ENCODE data around the gene MAB21L1.

Gene MAB21L1

DNA sequence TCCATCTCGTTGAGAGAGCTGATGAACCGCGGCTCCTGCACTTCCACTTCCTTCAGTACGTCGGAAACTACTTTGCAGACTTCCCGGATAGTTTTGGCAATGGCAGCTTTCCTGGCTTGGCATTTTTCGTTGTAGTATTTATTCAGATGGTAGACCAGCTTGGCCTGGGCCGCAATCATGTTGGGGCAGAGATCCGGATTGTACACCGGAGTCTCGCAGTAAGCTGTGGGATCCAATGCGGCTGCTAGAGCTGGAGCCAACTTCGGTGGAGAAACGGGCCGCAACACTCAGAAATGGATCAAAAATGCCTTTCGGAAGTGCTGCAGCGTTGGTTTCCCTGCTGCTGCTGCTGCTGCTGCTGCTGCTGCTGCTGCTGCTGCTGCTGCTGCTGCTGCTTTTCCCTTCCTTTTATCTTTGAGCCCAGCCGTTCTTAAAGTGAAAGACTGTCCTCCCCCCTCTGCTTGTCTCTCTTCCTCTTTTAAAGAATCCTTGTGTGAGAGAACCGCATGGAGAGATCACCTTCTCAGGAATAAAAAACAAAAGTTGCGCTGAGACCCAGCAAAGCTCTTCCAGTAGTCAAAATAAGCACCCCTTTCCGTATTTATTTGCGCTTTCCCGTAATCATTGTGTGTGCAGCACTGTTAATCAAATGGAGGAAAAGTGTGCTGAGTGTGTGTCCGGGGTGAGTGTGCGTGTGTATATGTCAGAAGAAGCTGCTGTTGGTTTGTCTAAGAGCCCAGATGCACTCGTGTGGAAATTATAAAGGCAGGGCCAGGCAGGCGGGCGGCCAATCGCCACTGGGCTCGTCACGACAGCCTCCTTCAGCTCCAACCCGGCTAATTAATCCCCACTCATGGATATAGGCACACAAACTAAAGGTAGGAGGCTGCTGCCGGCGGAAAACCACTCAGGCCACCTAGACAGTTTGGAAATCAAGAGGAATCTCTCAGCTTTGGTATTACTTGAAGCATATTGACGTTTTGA lies at the start of gene MAB21L1:
Gene MAB21L1, minus strand, starts transcription at position 730 of the 984 bp plus-strand sequence. Its CDS starts 551 bp downstream, at position 179.
- DNase-seq = no peak

DNA sequence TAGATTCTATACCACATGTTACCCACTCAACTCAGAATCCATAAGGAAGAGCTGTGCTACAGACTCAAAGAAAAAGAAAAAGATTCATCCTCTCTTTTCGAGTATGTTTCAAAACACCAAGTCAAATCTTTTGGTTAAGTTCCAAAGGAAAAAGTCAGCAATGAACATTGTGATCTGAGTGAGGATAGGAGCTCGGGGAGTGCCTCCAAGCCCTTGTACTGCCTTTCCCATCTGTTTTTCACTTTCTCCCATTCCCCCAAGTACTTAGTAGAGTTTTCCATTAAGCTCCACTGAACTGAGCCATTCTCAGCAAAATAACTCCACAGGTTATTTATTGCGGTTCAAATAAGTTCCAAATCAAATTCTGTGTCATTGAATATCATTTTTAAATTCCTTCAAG lies 47.7 kb upstream of the MAB21L1 start:
- no peak for DNase-seq

DNA sequence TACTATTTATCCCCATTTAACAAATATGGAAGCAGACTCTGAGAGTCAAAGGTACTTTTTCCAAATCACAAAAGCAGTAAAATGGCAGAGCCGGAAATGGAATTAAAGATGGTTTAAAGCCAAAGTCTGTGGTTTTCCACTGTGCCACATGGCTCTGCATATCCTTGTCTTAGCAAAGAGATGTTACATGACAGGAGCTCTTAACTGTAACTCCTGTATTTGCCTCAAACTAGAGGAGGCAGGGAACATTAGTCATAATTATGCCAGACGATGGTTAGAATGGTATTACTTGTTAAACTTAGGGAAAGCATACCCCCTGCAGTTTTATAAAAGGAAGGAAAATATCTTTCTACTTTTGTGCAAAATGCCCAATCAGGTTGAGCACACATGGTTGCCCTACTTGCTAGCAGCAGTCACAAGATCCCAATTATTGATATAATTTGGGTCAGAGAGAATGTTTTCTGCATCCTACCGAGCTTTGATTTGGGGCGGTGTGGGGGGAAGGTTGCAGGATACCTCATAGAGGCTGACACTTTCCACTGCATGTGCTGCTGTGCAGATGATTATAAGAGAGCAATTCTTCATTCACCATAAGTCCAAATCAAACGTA lies 42.0 kb upstream of the MAB21L1 start:
- no peak for DNase-seq

DNA sequence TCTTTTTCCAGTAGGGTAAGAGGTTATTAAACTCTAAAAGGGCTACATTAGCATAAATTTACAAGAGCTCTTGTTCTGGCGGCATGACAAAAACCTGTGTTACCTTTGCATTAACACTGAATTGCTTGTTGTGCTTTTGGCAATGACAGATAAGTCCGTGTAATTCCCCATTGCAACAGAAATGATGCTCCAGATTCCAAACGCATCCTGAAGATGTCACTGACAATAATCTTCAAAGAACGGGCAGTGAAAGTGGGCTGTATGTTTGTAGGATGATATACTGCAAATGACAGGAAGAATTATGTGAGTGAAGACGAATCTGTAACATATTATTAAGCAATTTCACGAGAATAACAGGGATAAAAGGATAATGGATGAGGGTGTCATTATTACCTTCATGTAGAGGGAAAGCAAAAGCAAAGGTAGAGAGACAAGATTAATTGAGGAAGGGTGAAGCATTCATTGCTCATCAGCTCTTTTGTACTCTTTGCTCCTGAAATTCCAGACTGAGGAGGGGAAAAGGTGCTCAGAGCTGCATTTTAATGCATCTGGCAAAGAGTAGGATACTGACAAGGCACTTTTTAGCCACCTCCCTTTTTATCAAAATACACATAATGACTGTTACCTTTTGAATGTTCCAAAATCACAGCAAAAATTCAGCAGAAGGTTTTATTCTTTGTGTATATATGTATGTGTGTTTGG lies 38.5 kb upstream of the MAB21L1 start:
- DNase-seq = no peak

DNA sequence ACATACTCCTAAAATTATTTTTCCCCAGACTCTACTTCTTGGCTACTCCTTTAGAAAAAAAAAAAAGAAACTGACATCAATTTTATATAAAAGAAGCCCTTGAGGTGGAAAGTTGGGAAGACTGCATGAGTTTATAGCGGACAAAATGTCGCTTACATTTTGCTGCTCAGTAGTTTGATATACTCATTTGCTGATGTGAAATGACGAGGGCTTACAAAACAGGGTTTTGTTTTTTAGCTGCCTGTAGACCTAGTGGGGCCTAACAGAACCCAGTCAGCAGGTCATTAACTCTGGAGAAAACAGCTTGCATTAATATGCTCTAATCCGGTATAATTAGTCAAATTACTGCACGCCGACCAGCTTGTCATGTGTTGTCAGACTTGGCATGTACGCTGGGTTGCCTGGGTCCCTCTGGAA lies 37.6 kb upstream of the MAB21L1 start:
- DNase-seq = no peak

DNA sequence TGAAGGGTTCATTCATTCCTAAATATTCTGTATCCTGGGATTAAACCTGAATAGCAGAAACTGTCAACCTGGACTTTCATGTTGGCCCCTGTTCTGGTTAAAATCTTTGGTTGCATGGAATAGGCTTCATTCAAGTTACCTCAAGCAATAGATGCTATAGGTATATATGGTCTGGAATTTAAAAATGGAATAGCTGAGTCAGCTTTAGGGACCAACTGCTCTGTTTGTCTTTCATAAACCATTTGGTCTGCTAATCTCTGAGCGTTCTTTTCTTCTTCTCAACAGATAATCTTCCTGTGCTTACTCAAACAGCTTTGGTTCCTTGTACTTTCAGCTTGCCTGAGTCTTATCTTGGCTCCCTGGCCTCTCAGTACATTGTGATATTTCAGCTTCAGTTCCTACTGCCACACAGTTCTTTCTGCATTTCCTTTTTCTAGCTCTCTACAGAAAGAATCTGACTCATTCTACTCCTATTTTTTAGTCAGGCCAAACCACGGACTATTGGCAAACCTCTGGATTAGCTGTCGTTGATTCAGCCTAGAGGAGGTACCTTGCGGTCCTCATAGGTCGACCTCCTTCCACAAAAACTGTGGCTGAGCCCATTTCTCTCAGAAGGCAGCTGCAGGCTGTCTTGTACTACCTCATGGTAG lies 35.9 kb upstream of the MAB21L1 start:
- DNase-seq = no peak

DNA sequence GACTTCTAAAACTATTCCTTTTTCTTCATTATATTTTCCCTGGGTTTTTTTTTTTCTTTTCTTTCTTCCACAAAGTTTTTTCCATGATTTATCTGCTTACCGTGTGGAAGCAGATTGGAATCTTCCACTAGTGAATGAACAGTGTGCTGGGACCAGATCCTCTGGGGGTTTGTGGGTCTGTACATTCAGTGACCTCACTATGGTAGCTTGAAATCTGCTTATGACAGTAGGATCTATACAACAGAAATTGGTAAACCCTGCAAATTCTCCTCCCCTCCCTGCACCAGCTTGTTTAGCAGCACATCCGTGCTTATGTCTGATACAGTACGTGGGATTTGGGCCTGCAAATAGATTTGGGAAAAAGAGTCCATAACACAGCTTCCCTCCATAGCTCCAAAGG lies 26.0 kb upstream of the MAB21L1 start:
- no peak for DNase-seq

DNA sequence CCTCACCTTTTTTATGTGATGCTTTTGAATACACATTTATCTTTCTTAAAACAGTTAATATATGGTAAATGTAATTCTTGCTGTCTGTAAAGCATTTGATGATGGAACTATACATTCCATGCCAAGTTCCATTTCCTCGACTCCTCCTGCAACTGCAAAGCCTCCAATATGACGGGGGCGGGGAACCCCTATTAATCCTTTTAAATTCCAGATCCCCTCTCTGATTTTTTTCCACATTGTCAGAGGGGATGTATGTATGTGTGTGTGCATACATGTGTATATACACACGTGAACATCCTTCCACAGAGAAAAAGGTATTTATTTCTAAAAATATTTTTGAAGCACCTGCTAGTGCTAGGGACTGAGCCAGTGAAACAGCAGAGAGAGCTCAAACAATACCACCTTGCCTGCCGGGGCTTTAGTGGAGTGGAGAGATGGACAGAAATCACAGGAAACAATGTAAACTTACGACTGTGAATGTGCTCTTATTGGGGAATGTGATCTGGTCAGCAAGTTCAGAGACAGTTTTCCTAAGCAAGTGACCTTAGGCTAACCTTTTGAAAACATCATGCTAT lies 25.3 kb upstream of the MAB21L1 start:
- DNase-seq = no peak

DNA sequence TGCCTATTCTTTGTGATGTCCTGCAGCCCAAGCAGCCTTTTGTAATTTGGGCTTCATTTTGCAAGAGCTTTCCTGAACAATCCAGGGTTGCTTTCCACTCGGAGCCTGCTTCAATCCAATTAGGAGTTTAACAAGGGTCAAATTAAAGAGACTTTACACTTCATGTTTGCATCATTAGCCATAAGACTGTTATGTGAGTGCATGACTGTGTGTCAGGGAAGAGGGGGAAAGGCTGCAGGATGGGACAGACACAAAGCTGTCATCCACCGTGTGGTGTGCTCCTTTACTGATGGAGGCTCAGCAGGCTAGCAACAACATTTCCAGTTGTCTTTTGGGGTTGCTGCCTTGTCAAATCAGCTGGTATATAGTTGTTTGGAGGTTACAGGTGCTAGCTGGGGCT lies 23.7 kb upstream of the MAB21L1 start:
- DNase-seq = no peak

DNA sequence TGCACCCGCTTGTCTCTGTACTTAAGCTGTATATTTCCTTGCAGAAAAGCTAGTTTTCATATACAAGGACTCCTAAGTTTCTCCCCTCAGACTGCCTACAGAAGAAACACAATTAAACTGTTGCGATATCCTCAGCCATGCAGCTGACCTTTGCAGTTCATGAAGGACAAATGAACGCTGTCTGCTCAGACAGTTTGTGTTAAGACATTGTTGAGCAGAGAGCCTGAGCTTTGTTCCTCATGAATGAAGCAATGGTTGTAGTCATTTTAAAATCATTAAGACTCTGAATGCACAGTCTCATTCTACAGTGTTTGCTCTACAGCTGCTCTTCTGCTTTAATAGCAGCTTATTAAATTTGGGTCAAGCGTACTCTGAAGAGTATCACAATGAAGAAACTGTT lies 23.2 kb upstream of the MAB21L1 start:
- no peak for DNase-seq

DNA sequence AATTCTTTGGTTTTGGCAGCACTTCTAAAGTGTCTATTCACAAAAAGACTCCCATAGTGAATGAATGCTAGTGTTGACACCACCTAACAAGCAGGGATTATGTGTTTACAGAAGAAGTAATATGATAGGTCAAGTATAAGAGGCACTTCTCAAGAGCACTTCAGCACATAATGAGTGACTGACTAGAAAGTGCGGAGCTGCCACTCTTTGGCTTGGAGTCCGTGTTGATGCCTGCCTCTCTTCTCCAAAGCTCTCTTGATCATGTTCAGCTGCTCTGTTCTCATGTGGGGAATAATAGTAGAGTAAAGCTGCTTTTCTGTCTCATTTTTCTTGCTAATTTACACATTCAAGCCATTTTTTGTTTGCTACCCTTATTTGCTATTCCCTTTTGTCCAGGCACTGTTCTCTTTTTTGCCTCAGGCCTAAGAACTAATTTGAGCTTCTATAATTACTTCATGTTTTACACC lies 22.7 kb upstream of the MAB21L1 start:
- DNase-seq = peak; percentile 21

DNA sequence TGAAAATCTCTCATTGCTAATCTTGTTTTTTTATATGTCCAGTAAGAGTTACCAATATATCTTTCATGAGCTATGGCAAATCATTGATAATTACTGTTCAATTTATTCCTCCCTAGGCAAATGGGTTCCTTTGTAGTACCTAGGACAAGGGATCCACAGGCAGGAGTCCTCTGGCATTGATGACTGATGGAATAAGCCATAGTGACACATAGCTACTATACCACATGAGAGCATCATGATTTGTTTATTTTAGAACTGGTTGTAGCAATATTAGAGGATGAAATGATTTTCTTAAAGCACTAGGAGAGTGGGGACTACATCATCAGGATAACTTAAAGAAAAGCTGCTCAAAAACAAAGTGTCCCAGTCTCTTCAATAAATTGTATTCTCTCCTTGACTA lies 21.7 kb upstream of the MAB21L1 start:
- no peak for DNase-seq

DNA sequence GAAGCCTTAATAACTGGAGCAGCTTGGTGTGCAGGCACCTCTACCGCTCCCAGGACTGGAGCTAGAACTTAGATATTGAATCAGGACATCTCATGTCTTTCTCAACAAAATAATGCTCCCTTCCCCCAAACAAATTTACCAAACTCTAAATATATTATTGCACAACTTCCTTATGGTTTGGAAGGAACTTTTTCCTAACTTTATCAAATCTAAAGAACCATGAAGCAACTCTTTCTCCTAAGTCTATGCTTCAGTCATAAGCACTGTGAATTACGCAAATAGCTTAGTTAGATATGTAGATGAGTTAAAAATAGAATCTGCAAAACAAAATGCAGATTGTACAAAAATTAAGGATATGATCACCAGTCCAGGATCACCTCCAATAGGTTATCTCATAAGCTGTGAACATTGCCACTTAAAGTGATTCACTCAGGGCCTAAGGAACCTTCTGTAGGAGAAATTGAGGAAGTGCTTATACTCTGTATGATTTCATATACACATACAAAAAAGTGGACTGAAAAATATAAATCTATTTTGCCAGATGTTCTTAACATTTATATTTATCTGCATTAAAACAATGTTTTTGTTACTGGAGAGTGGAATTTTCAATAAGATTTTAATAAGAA lies 20.4 kb upstream of the MAB21L1 start:
- no peak for DNase-seq

DNA sequence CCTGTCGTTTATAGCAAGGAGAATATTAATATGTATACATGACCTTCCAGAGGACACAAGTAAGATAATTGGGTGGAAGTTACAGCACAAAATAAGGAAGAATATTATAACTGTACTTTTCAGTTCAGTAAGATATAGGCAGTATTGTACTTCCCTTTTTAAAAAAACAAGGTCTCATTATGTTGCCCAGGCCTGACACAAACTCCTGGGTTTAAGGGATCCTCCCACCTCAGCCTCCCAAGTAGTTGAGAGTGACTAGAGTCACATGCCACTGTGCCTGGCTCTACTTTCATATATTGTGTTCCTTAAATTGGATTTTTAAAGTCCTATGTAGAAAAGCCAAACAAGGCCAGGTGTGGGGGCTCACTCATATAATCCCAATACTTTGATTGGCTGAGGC lies 19.5 kb upstream of the MAB21L1 start:
- no peak for DNase-seq

DNA sequence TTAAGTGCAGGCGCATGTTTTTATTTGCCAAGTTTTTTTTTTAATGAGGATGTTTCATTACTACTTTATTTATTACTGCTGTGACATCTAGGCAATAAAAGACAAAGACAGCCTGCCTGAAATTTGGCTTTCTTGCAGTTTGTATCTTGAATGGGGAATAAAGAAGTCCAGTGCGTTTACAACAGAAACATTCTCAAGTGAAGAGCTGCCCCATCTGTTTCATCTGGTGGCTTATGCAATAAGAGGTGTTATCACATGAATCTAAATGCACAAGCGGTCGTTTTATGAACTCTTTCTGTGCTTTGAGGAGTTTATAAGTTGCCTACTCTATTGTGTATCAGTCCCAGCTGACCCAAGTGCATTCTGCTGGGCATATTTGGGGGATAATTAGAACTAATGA lies 12.6 kb upstream of the MAB21L1 start:
- DNase-seq = peak; percentile 5

DNA sequence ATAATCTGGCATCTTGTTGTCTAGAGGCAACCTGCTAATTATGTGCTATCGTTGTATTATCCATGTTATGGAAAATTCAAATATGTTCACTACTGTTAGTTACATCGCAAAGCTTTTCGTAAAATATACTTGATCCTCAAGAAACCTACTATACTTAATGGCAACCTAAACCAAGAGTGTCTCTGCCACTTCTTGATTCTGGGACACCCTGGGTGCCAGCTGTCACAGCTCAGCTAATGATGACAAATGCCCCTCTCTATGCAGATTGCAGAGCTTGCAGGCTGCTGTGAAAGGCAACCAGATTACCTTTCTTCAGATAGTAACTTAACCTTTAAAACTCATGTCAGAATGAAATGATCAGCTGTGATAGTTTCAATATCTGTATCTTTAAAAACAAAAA lies 8.9 kb upstream of the MAB21L1 start:
- peak; percentile 61 for DNase-seq

DNA sequence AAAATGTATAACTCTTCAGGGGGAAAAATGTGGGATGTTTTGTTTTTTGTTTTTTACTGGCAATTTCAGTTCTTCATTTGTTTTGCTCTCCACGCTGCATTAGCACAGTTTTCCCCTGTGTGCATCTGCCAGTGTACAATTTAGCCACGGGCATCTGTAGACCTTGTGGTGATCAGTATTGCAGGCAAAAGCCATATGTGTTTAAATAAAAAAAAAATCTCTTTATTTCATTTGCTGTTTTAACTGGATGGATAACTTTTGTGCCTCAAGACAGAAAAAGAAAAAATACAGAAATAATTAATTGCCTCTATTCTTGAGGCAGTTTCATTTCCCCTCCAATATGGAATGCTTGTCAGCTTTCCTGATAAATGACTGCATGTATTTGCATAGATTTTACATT lies 7.9 kb upstream of the MAB21L1 start:
- peak; percentile 16 for DNase-seq

DNA sequence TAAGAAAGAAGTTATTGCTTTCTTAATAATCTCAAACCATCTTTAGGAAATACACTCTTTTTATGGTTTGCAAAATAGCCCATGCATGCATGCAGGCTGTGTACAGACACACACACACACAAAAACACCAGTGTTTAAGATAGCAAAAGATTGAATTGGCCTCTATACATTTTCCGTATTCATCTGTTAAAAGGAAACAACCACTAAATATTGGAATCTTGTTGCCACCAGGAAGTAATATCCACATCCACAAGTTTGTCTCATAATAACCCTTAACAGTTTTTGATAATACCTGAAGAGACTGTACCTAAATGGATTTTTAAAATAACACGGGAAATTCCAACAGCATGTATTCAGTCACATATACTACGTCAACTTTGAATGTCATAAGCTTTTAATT lies 7.3 kb upstream of the MAB21L1 start:
- no peak for DNase-seq

DNA sequence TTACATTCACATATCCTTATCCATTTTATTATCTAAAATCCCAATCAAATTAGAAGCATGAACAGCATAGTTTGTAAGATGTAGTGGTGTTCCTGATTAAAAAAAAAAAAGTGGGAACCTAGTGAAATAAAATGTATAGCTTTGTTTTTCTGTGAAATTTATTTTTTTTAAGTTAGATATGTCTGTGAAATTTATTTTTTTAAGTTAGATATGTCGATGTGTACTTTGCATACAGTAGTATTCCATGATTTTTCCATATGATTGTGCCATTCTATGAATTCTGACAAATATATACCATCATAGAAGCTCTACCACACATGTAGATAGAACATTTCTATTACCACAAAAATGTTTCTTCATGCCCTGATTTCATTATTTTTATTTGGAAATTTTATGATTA lies 6.0 kb upstream of the MAB21L1 start:
- no peak for DNase-seq

DNA sequence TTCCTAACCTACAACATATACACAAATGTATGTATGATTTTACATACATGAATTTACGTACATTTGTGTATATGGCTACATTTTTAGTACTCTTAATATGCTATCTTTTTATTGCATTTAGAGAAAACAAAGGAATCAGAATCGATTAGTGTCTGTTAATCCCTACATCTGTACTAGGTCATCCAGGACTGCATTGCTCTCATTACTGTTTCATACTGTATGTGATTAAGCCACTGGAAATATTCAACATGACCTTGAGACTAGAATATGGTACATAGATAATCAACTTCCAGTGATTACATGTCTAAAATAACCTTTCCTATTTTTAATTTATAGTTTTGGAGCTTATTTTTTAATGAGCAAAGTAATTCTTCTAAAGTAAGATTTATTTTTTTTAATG lies 5.3 kb upstream of the MAB21L1 start:
- no peak for DNase-seq

DNA sequence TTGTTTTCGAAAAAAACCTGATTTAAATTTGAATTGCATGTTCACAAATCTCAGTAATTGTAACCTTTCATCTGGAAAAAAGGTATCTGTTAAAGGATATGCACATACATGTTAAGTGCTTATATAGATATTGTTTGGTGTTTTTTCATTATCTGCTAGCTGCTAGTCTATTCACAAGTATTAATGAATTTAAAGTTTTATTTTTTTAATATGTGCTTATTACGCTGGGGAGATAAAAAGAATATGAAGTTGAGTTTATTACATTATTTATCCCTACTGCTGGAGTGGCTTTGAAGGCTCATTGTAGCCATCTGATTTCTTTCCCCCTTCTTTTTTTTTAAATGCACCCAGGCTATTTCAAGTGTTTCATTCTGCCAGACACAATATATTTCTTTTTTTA lies 3.9 kb upstream of the MAB21L1 start:
- DNase-seq = no peak

DNA sequence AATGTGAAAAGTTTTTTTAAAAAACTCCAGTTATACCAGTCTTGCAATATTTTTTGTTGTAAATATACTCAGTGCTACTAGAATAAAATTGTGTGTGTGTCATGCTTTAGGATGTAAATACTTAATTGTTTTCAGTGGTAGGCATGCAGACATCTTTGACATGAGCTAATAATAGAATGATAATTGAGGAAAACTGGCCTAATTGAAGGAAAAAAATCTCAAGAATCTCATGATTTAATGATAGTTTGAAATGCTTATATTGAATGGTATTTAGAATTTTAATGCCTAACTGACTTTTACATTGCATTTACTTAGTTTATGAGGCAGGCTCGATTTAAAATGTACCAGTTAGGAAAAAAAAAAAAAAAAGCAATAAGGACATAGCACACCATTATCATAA lies 3.2 kb upstream of the MAB21L1 start:
- DNase-seq = no peak
